Naive thymus-derived CD4-positive, alpha-beta T cell (primary cell): ENCODE results near the gene SPTBN5. TPM values are rescaled to one million over a fixed set of nuclear protein-coding genes. Genes with fewer than 3 reads are reported as not detected.

Experiments
- ATAC-seq: fragments of 150-1000 bp; cut with Tn5 transposase; 2 replicates; pipeline ENCODE4 v1.10.0; 2021; ENCODE audit warnings: mild to moderate bottlenecking, moderate library complexity
- CTCF ChIA-PET: fragments of 350-600 bp; sonication (Branson Sonifier 250); formaldehyde crosslinking; loops from one replicate; lab custom pipeline; 2021; ENCODE audit warnings: antibody characterized with exemption; lab: Charles Lee
- POLR2A ChIA-PET: fragments of 350-600 bp; sonication (Branson Sonifier 250); formaldehyde crosslinking; loops from one replicate; lab custom pipeline; 2021; ENCODE audit warnings: antibody characterized with exemption, inconsistent platforms; lab: Charles Lee
- DNase-seq, 9 donors: peaks; one replicate each; pipeline versions ENCODE4 v3.0.0 to v3.0.0-alpha.2; 2020 to 2022; ENCODE audit warnings: mixed read lengths in 1 of 9
- H3K27ac ChIP-seq: one replicate; pipeline ENCODE4 v1.7.0; 2013; ENCODE audit warnings: mild to moderate bottlenecking, low read depth, low read length, moderate library complexity
- H3K27me3 ChIP-seq, 2 donors: one replicate each; pipeline ENCODE4 v1.7.0; 2013; ENCODE audit warnings: low read length in 2 of 2, mild to moderate bottlenecking in 2 of 2, moderate library complexity in 2 of 2; ENCODE audit not compliant: control insufficient read depth in 2 of 2, insufficient read depth in 2 of 2
- H3K36me3 ChIP-seq, 3 experiments: 1 replicate in 2 of 3; 2 replicates in 1 of 3; pipeline ENCODE4 v1.7.0; 2013; ENCODE audit warnings: low read length in 3 of 3, mild to moderate bottlenecking in 3 of 3, moderate library complexity in 1 of 3; ENCODE audit not compliant: insufficient read depth in 3 of 3, control insufficient read depth in 2 of 3
- H3K4me1 ChIP-seq, 2 donors: one replicate each; pipeline ENCODE4 v1.7.0; 2013; ENCODE audit warnings: low read length in 2 of 2, mild to moderate bottlenecking in 2 of 2, moderate library complexity in 1 of 2; ENCODE audit not compliant: control insufficient read depth in 2 of 2, insufficient read depth in 2 of 2
- H3K4me3 ChIP-seq: 2 replicates; pipeline ENCODE4 v1.7.0; 2013; ENCODE audit warnings: mild to moderate bottlenecking, low read length
- H3K9me3 ChIP-seq, 3 experiments: 1 replicate in 2 of 3; 2 replicates in 1 of 3; pipeline ENCODE4 v1.7.0; 2013; ENCODE audit warnings: low read length in 3 of 3; ENCODE audit not compliant: control insufficient read depth in 2 of 3
- H3K27ac Mint-ChIP-seq, 9 donors: one replicate each; pipeline ENCODE4 v1.8.0; 2020 to 2022; ENCODE audit warnings: mixed read lengths in 9 of 9, mild to moderate bottlenecking in 8 of 9, moderate library complexity in 5 of 9, inconsistent platforms in 2 of 9
- H3K27me3 Mint-ChIP-seq, 5 donors: one replicate each; pipeline ENCODE4 v1.8.0; 2021 to 2022; ENCODE audit warnings: mixed read lengths in 5 of 5, mild to moderate bottlenecking in 1 of 5
- H3K36me3 Mint-ChIP-seq, 5 donors: one replicate each; pipeline ENCODE4 v1.8.0; 2020 to 2022; ENCODE audit warnings: mixed read lengths in 5 of 5, mild to moderate bottlenecking in 3 of 5, inconsistent platforms in 1 of 5
- H3K4me1 Mint-ChIP-seq, 7 donors: one replicate each; pipeline ENCODE4 v1.8.0; 2020 to 2022; ENCODE audit warnings: mixed read lengths in 7 of 7, mild to moderate bottlenecking in 3 of 7, inconsistent platforms in 1 of 7
- H3K4me3 Mint-ChIP-seq, 10 donors: one replicate each; pipeline ENCODE4 v1.8.0; 2020 to 2022; ENCODE audit warnings: mild to moderate bottlenecking in 10 of 10, mixed read lengths in 10 of 10, moderate library complexity in 6 of 10, inconsistent platforms in 2 of 10
- H3K9me3 Mint-ChIP-seq, 11 donors: one replicate each; pipeline ENCODE4 v1.8.0; 2020 to 2022; ENCODE audit warnings: mixed read lengths in 11 of 11, mild to moderate bottlenecking in 4 of 11, inconsistent platforms in 1 of 11, moderate library complexity in 1 of 11
- intact Hi-C, 2 donors: fragments of 100-400 bp; cut with micrococcal nuclease; formaldehyde crosslinking; loops; one replicate each; pipeline ENCODE4 v1.15.1; 2023
- polyA plus RNA-seq, 2 donors: library from polyadenylated mRNA; unstranded; fragments of 300-500 nt; fragmentation: Illumina TruSeq; gene quantifications; one replicate each; pipeline ENCODE4 v1.2.3, GENCODE V29; 2021
- total RNA-seq, 6 experiments: library from RNA in 5 of 6; stranded (reverse) in 5 of 6; gene quantifications; 1 replicate in 5 of 6; 2 replicates in 1 of 6; pipeline ENCODE4 v1.2.3 and lab custom pipeline; 2021 to 2026

SPTBN5 gene
- total and polyA plus RNA-seq, 7 experiments from 2014 or later = 0.12 to 2.7 (median 1.7) TPM; not detected in 1

- Mint-ChIP-seq H3K27me3 (no peaks in the 10 kb centered on the region), H3K36me3 (peaks cover 0 to 5% (median 0%) of the 10 kb centered on the region in 5 donors), H3K4me3 (no peak overlapping the region), H3K4me1 (peaks cover 13 to 29% (median 20%) of the 10 kb centered on the region in 7 donors), H3K9me3 (no peaks in the 10 kb centered on the region), H3K27ac (peak overlapping the region in 4 of 9 donors; percentile 44 to 91 (median 54))
- no peaks in the 10 kb centered on the region for H3K9me3 ChIP-seq
- DNase-seq (no peak), ATAC-seq (no peak)
- ChIA-PET POLR2A (interaction anchor here (1.0 to 1.1 kb wide), 2 partner anchors 31 to 32 kb away, joined by 3 read pairs; partner anchors contain the start of gene MAPKBP1), CTCF (interaction anchor here (0.8 to 1.6 kb wide), 2 partner anchors 33 to 98 kb away, joined by 4 to 6 read pairs; partner anchors contain the start of gene MAPKBP1)
- intact Hi-C loops = no loop called here
- no peaks in the 10 kb centered on the region for H3K27me3 ChIP-seq
- no peak overlapping the region for H3K4me3 ChIP-seq
- no peaks in the 10 kb centered on the region for H3K36me3 ChIP-seq
- no peaks in the 10 kb centered on the region for H3K4me1 ChIP-seq
- H3K27ac ChIP-seq = no peak overlapping the region
Measured at GRCh38 chr15:41806291-41807181, 87.3 kb downstream of the SPTBN5 start.

DNA sequence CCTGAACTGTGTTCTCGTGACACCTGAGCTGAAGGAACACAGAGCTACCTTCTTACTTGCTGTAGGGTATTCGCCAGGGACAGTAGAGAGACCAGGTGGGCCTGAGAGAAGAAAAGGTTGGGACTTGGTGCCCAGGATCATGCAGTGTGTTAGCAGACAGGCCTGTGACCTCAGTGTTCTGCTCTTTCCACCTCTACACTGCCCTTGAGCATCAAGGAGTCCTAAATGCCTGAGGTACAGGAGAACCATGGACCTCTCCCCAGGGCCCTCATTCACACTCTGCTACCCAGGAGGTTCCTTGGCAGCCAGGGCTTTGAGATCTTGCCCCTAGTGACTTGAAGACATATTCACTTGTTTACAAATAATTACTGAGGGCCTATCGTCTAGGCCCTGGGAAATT lies 88.1 kb downstream of the SPTBN5 start:
- H3K36me3 Mint-ChIP-seq = peaks cover 0 to 11% (median 5%) of the 10 kb centered on the region in 5 donors
- peaks cover 0 to 6% (median 0%) of the 10 kb centered on the region in 3 experiments for H3K36me3 ChIP-seq
- no peaks in the 10 kb centered on the region for H3K27me3 ChIP-seq
- H3K4me1 ChIP-seq = no peaks in the 10 kb centered on the region
- H3K4me3 Mint-ChIP-seq = no peak overlapping the region
- ChIA-PET CTCF (interaction anchor here (1.1 to 1.6 kb wide), 2 partner anchors 28 to 99 kb away, joined by 3 to 4 read pairs; no protein-coding TSS in a partner anchor), POLR2A (interaction anchor here (0.6 kb wide), 1 partner anchor 119 kb away, joined by 3 read pairs; no protein-coding TSS in a partner anchor)
- H3K4me1 Mint-ChIP-seq = peaks cover 9 to 21% (median 16%) of the 10 kb centered on the region in 7 donors
- peak overlapping the region in 6 of 9 donors; percentile 14 to 64 (median 48) for H3K27ac Mint-ChIP-seq
- intact Hi-C loops = no loop called here
- H3K4me3 ChIP-seq = no peak overlapping the region
- H3K9me3 ChIP-seq = no peaks in the 10 kb centered on the region
- no peak for ATAC-seq
- DNase-seq = no peak
- no peak overlapping the region for H3K27ac ChIP-seq
- no peaks in the 10 kb centered on the region for H3K9me3 Mint-ChIP-seq
- H3K27me3 Mint-ChIP-seq = no peaks in the 10 kb centered on the region

DNA sequence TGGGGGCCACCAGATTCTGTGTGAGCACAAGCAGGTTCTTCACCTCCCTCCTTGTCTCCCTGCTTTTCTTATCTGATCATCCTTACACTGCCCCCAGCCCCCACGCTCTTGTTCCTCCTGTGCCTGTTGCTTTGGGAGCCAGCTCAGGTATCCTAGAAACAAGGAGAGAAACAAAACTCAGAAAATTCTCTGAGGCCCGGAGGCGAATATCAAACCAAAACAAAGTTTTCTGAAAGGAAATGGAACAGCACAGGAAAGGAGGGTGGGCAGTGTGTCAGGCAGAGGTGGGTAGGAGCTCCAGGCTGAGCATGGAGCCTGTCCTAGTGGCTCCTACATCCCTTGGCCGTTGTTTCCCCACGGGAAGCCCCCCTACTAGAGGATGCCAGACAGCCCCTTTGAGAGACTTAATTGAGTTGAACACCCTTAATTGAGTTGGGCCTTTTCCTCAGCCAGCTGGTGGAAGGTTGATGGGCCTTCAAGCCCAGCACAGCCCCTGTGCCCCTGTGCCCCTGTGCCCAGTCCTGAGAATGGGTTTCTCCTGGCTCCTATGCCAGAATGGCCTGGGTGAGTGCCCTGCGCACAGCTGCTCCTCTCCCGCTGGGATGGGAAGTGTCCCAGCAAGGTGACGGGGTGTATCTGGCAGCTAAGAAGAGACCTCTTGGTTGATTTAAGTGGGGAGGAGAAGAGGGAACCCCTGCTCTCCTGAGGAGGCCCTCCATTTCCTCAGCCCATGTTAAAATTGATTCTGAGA lies 88.8 kb downstream of the SPTBN5 start:
- peaks cover 0 to 11% (median 0%) of the 10 kb centered on the region in 3 experiments for H3K36me3 ChIP-seq
- DNase-seq = no peak
- peaks cover 0 to 17% (median 9%) of the 10 kb centered on the region in 5 donors for H3K36me3 Mint-ChIP-seq
- no peak overlapping the region for H3K4me3 ChIP-seq
- no peaks in the 10 kb centered on the region for H3K9me3 Mint-ChIP-seq
- no peaks in the 10 kb centered on the region for H3K4me1 ChIP-seq
- peaks cover 9 to 19% (median 14%) of the 10 kb centered on the region in 7 donors for H3K4me1 Mint-ChIP-seq
- no peaks in the 10 kb centered on the region for H3K27me3 ChIP-seq
- H3K9me3 ChIP-seq = no peaks in the 10 kb centered on the region
- POLR2A ChIA-PET = interaction anchor here (0.6 kb wide), 1 partner anchor 118 kb away, joined by 3 read pairs; no protein-coding TSS in a partner anchor
- peak overlapping the region; percentile 75 to 93 (median 86) for H3K27ac Mint-ChIP-seq
- no peaks in the 10 kb centered on the region for H3K27me3 Mint-ChIP-seq
- intact Hi-C loops = no loop called here
- no peak overlapping the region for H3K27ac ChIP-seq
- no peak for ATAC-seq
- CTCF ChIA-PET = interaction anchor here (1.1 to 1.6 kb wide), 2 partner anchors 28 to 100 kb away, joined by 3 to 4 read pairs; no protein-coding TSS in a partner anchor
- peak overlapping the region in 6 of 10 donors; percentile 4 to 66 (median 21) for H3K4me3 Mint-ChIP-seq

- no peaks in the 10 kb centered on the region for H3K9me3 ChIP-seq
- H3K27me3 Mint-ChIP-seq = no peaks in the 10 kb centered on the region
- intact Hi-C loops = no loop called here
- H3K36me3 Mint-ChIP-seq = peaks cover 0 to 24% (median 11%) of the 10 kb centered on the region in 5 donors
- no peak overlapping the region for H3K27ac ChIP-seq
- H3K4me3 ChIP-seq = no peak overlapping the region
- DNase-seq = no peak
- peaks cover 0 to 17% (median 0%) of the 10 kb centered on the region in 3 experiments for H3K36me3 ChIP-seq
- CTCF ChIA-PET = interaction anchor here (2.2 kb wide), 1 partner anchor 27 kb away, joined by 5 read pairs; no protein-coding TSS in a partner anchor
- POLR2A ChIA-PET = no interaction called here
- no peak overlapping the region for H3K4me3 Mint-ChIP-seq
- H3K27ac Mint-ChIP-seq = peak overlapping the region in 8 of 9 donors; percentile 75 to 93 (median 86)
- H3K4me1 ChIP-seq = no peaks in the 10 kb centered on the region
- peak; percentile 24 for ATAC-seq
- H3K9me3 Mint-ChIP-seq = no peaks in the 10 kb centered on the region
- H3K27me3 ChIP-seq = no peaks in the 10 kb centered on the region
- peaks cover 8 to 15% (median 10%) of the 10 kb centered on the region in 7 donors for H3K4me1 Mint-ChIP-seq
Measured at GRCh38 chr15:41804361-41804760, 89.5 kb downstream of the SPTBN5 start.

DNA sequence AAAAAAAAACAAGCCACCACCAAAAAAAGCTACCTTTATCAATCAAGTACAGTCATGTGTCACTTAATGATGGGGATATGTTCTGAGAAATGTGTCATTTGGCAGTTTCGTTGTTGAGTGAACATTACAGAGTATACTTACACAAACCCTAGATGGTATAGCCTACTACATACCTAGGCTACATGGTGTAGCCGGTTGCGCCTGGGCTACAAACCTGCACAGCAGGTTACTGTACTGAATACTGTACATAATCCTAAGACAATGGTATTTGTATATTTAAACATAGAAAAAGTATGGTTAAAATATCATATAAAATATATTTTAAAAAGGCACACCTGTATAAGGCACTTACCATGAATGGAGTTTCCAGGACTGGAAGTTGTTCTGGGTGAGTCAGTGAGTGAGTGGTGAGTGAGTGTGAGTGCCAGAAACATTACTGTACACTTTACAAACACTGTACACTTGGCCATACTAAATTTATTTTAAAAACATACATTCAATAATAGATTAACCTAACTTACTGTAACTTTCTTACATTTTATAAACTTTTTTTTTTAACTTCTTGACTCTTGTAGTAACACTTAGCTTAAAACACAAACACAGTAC lies 91.9 kb downstream of the SPTBN5 start:
- peak overlapping the region in 1 of 9 donors; percentile 14 for H3K27ac Mint-ChIP-seq
- Histone ChIP-seq H3K27me3 (no peaks in the 10 kb centered on the region), H3K4me1 (no peaks in the 10 kb centered on the region), H3K4me3 (no peak overlapping the region), H3K9me3 (no peaks in the 10 kb centered on the region), H3K36me3 (peaks cover 0 to 23% (median 0%) of the 10 kb centered on the region in 3 experiments), H3K27ac (no peak overlapping the region)
- ChIA-PET CTCF (interaction anchor here (0.5 to 2.2 kb wide), 3 partner anchors 25 to 181 kb away, joined by 3 to 5 read pairs (median 4); no protein-coding TSS in a partner anchor), POLR2A (interaction anchor here (1.1 to 1.8 kb wide), 4 partner anchors 10 to 32 kb away, joined by 3 to 6 read pairs (median 4); partner anchors contain the start of gene MAPKBP1)
- DNase-seq (no peak), ATAC-seq (no peak)
- intact Hi-C loops = no loop called here
- peaks cover 8 to 21% (median 14%) of the 10 kb centered on the region in 7 donors for H3K4me1 Mint-ChIP-seq
- H3K9me3 Mint-ChIP-seq = no peaks in the 10 kb centered on the region
- no peak overlapping the region for H3K4me3 Mint-ChIP-seq
- no peaks in the 10 kb centered on the region for H3K27me3 Mint-ChIP-seq
- peaks cover 0 to 24% (median 11%) of the 10 kb centered on the region in 5 donors for H3K36me3 Mint-ChIP-seq
